ENCODE measurements around the gene LSM2. TPM values are rescaled to one million over a fixed set of nuclear protein-coding genes. Genes with fewer than 3 reads are reported as not detected.

LSM2 gene
- total and polyA plus RNA-seq, 7 experiments from 2014 or later = 22.9 to 94.5 (median 31.1) TPM

GRCh38 chr6:31792761-31793171 lies 14.0 kb downstream of the LSM2 start:
- no peaks in the 10 kb centered on the region for H3K27me3 Mint-ChIP-seq
- H3K4me3 Mint-ChIP-seq = no peak overlapping the region
- Histone ChIP-seq H3K4me3 (ENCODE audit: low read length) (no peak overlapping the region), H3K27ac (ENCODE audit: low read depth, low read length) (no peak overlapping the region), H3K4me1 (ENCODE audit: control insufficient read depth in 2 of 2, insufficient read depth in 2 of 2, low read length in 2 of 2) (peaks cover 18 to 24% of the 10 kb centered on the region in 2 donors), H3K36me3 (ENCODE audit: control insufficient read depth in 2 of 3, insufficient read depth in 3 of 3, low read length in 3 of 3) (peaks cover 0 to 13% (median 0%) of the 10 kb centered on the region in 3 experiments), H3K27me3 (ENCODE audit: control insufficient read depth in 2 of 2, insufficient read depth in 2 of 2, low read length in 2 of 2) (no peaks in the 10 kb centered on the region), H3K9me3 (ENCODE audit: control insufficient read depth in 2 of 3, low read length in 3 of 3) (no peaks in the 10 kb centered on the region)
- H3K4me1 Mint-ChIP-seq = peaks cover 11 to 46% (median 31%) of the 10 kb centered on the region in 7 donors
- ATAC-seq = no peak
- POLR2A ChIA-PET = no interaction called here
- intact Hi-C loops (cut with micrococcal nuclease) = no loop called here
- CTCF ChIA-PET = interaction anchor here (1.1 kb wide), 1 partner anchor 54 kb away, joined by 3 read pairs; no protein-coding TSS in a partner anchor
- H3K27ac Mint-ChIP-seq = peak overlapping the region in 4 of 9 donors; percentile 14 to 80 (median 40)
- DNase-seq = no peak
- H3K9me3 Mint-ChIP-seq = no peaks in the 10 kb centered on the region
- H3K36me3 Mint-ChIP-seq = peaks cover 0 to 15% (median 9%) of the 10 kb centered on the region in 5 donors

GRCh38 chr6:31792090-31792374 lies 14.7 kb downstream of the LSM2 start:
- POLR2A ChIA-PET = no interaction called here
- H3K4me3 Mint-ChIP-seq = peak overlapping the region in 1 of 10 donors; percentile 38
- Histone ChIP-seq H3K36me3 (ENCODE audit: control insufficient read depth in 2 of 3, insufficient read depth in 3 of 3, low read length in 3 of 3) (peaks cover 0 to 13% (median 0%) of the 10 kb centered on the region in 3 experiments), H3K4me3 (ENCODE audit: low read length) (no peak overlapping the region), H3K27ac (ENCODE audit: low read depth, low read length) (no peak overlapping the region), H3K27me3 (ENCODE audit: control insufficient read depth in 2 of 2, insufficient read depth in 2 of 2, low read length in 2 of 2) (no peaks in the 10 kb centered on the region), H3K4me1 (ENCODE audit: control insufficient read depth in 2 of 2, insufficient read depth in 2 of 2, low read length in 2 of 2) (peaks cover 10 to 17% of the 10 kb centered on the region in 2 donors), H3K9me3 (ENCODE audit: control insufficient read depth in 2 of 3, low read length in 3 of 3) (no peaks in the 10 kb centered on the region)
- DNase-seq (no peak), ATAC-seq (no peak)
- H3K36me3 Mint-ChIP-seq = peaks cover 0 to 15% (median 9%) of the 10 kb centered on the region in 5 donors
- CTCF ChIA-PET = interaction anchor here (1.1 to 1.2 kb wide), 2 partner anchors 22 to 53 kb away, joined by 3 to 5 read pairs; no protein-coding TSS in a partner anchor
- no peaks in the 10 kb centered on the region for H3K27me3 Mint-ChIP-seq
- H3K9me3 Mint-ChIP-seq = no peaks in the 10 kb centered on the region
- H3K4me1 Mint-ChIP-seq = peaks cover 7 to 39% (median 27%) of the 10 kb centered on the region in 7 donors
- intact Hi-C loops (cut with micrococcal nuclease) = no loop called here
- peak overlapping the region in 2 of 9 donors; percentile 12 to 38 for H3K27ac Mint-ChIP-seq

DNA sequence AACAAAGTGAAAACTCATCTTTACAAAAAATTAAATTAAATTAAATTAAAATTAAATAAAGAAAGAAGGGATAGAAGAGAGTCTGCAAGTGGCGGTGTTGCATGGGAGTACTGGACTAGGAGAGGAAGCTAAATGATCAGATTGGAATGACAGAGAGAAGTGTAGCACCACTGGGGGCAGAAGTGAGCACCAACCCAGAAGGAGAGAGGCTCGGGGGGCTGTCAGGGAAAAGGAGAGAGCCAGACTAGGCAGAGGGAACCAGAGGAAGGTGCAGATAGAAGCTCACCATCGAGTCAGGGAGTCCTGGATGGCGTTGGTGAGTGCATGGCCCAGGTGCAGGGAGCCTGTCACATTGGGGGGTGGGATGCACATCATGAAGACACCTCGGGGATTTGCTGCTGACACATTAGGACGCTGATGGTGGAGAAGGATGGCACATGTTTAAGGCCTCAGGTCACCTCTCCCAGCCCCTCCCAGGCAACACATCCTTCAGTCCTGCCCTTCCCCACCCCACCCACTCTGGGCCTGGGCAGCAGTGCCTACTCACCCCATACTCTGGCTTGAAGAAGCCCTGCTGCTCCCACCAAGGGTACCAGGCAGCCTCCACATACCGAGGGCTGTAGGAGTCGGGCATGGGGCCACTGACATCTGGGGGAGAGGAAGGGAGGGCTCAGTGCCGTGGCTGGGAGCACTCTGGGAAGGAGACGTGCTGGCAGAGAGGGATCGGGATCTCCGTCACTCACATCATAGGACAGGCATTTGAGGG lies 15.3 kb downstream of the LSM2 start:
- H3K27me3 ChIP-seq (ENCODE audit: control insufficient read depth in 2 of 2, insufficient read depth in 2 of 2, low read length in 2 of 2) = no peaks in the 10 kb centered on the region
- Mint-ChIP-seq H3K4me1 (peaks cover 7 to 34% (median 24%) of the 10 kb centered on the region in 7 donors), H3K27me3 (no peaks in the 10 kb centered on the region), H3K27ac (peak overlapping the region in 4 of 9 donors; percentile 2 to 66 (median 27)), H3K4me3 (peak overlapping the region in 3 of 10 donors; percentile 2 to 41 (median 38)), H3K36me3 (peaks cover 0 to 15% (median 9%) of the 10 kb centered on the region in 5 donors), H3K9me3 (no peaks in the 10 kb centered on the region)
- peak in 1 of 9 donors; percentile 25 for DNase-seq
- intact Hi-C loops (cut with micrococcal nuclease) = no loop called here
- no peak overlapping the region for H3K4me3 ChIP-seq (ENCODE audit: low read length)
- H3K36me3 ChIP-seq (ENCODE audit: control insufficient read depth in 2 of 3, insufficient read depth in 3 of 3, low read length in 3 of 3) = peaks cover 0 to 13% (median 0%) of the 10 kb centered on the region in 3 experiments
- CTCF ChIA-PET = interaction anchor here (1.0 to 2.1 kb wide), 6 partner anchors 14 to 62 kb away, joined by 3 to 7 read pairs (median 5); partner anchors contain the start of genes DDAH2, MSH5 and VWA7
- no peak for ATAC-seq
- POLR2A ChIA-PET = interaction anchor here (0.6 to 1.2 kb wide), 5 partner anchors 7 to 111 kb away, joined by 3 to 5 read pairs (median 4); partner anchors contain the start of genes LSM2 and LY6G5C
- H3K4me1 ChIP-seq (ENCODE audit: control insufficient read depth in 2 of 2, insufficient read depth in 2 of 2, low read length in 2 of 2) = peaks cover 5 to 12% of the 10 kb centered on the region in 2 donors
- no peak overlapping the region for H3K27ac ChIP-seq (ENCODE audit: low read depth, low read length)
- H3K9me3 ChIP-seq (ENCODE audit: control insufficient read depth in 2 of 3, low read length in 3 of 3) = no peaks in the 10 kb centered on the region

DNA sequence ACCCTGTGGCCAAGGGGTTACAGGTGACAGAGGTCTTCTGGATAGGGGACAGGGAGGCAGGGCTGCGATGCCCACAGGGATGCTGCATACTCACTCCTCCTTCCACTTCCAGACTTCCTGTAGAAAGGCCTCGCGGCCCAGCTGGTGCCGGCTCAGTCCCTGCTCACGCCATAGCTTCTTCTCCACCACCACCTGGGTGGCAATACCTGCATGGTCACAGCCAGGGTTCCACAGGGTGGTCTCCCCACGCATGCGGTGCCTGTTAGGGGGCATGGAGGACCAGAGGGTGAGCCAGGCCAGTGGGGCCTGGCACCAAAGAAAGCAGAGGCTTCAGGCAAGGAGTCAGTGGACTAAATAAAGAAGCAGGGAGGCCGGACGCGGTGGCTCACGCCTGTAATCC lies 21.3 kb downstream of the LSM2 start:
- CTCF ChIA-PET = interaction anchor here (0.6 kb wide), 1 partner anchor 21 kb away, joined by 3 read pairs; the partner anchor contains the start of gene LSM2
- Mint-ChIP-seq H3K27me3 (no peaks in the 10 kb centered on the region), H3K4me3 (no peak overlapping the region), H3K4me1 (peaks cover 0 to 4% (median under 1%) of the 10 kb centered on the region in 7 donors), H3K36me3 (peaks cover 4 to 33% (median 10%) of the 10 kb centered on the region in 5 donors), H3K27ac (no peak overlapping the region), H3K9me3 (no peaks in the 10 kb centered on the region)
- intact Hi-C loops (cut with micrococcal nuclease) = no loop called here
- Histone ChIP-seq H3K27me3 (ENCODE audit: control insufficient read depth in 2 of 2, insufficient read depth in 2 of 2, low read length in 2 of 2) (no peaks in the 10 kb centered on the region), H3K36me3 (ENCODE audit: control insufficient read depth in 2 of 3, insufficient read depth in 3 of 3, low read length in 3 of 3) (peaks cover 3 to 55% (median 5%) of the 10 kb centered on the region in 3 experiments), H3K27ac (ENCODE audit: low read depth, low read length) (no peak overlapping the region), H3K4me1 (ENCODE audit: control insufficient read depth in 2 of 2, insufficient read depth in 2 of 2, low read length in 2 of 2) (no peaks in the 10 kb centered on the region), H3K4me3 (ENCODE audit: low read length) (no peak overlapping the region), H3K9me3 (ENCODE audit: control insufficient read depth in 2 of 3, low read length in 3 of 3) (no peaks in the 10 kb centered on the region)
- POLR2A ChIA-PET = interaction anchor here (1.3 kb wide), 2 partner anchors 11 to 46 kb away, joined by 3 to 4 read pairs; partner anchors contain the start of gene MSH5
- ATAC-seq = no peak
- DNase-seq = no peak

DNA sequence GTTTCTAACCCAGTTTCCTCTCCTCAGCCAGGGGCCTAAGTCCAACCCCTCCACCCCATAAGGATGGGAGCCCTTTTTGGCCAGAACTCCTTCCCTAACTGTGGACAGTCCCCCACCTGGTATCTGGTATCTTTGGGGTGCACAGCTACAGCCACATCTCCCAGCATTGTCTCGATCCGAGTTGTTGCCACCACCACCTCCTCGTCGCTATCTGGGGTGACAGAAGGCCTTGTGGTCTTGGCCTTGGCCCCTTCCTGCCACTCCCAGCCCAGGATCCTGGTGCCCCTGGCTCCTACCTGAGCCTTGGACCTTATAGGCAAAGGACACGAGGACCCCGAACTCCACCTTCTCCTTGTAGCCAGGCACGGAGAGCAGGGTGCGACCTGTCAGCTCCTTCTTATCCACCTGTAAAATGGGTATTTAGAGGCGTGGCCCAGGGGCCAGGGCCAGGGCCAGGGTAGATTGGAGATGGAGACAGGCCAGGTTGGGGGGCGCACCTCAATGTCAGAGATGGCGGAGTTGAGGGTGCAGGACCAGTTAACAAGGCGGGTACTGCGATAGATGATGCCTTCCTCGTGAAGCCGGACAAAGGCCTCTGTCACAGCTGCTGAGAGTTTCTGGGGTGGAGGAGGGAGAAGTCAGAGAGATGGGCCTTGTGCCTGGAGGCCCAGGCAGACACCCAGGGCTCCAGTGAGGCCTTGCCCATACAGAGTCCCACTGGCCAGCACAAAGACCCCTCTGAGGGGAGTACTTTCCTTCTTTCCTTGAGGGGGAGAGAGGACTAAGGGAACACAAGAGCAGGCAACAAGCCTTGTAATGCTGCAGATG lies 22.5 kb downstream of the LSM2 start:
- Mint-ChIP-seq H3K9me3 (no peaks in the 10 kb centered on the region), H3K27me3 (no peaks in the 10 kb centered on the region), H3K27ac (peak overlapping the region in 2 of 9 donors; percentile 28 to 55), H3K36me3 (peaks cover 4 to 40% (median 12%) of the 10 kb centered on the region in 5 donors), H3K4me3 (no peak overlapping the region), H3K4me1 (peaks cover 0 to 2% (median 0%) of the 10 kb centered on the region in 7 donors)
- Histone ChIP-seq H3K4me3 (ENCODE audit: low read length) (no peak overlapping the region), H3K27ac (ENCODE audit: low read depth, low read length) (no peak overlapping the region), H3K36me3 (ENCODE audit: control insufficient read depth in 2 of 3, insufficient read depth in 3 of 3, low read length in 3 of 3) (peaks cover 3 to 64% (median 5%) of the 10 kb centered on the region in 3 experiments), H3K9me3 (ENCODE audit: control insufficient read depth in 2 of 3, low read length in 3 of 3) (no peaks in the 10 kb centered on the region), H3K4me1 (ENCODE audit: control insufficient read depth in 2 of 2, insufficient read depth in 2 of 2, low read length in 2 of 2) (no peaks in the 10 kb centered on the region), H3K27me3 (ENCODE audit: control insufficient read depth in 2 of 2, insufficient read depth in 2 of 2, low read length in 2 of 2) (no peaks in the 10 kb centered on the region)
- ATAC-seq (no peak), DNase-seq (no peak)
- ChIA-PET CTCF (interaction anchor here (0.7 to 1.2 kb wide), 2 partner anchors 11 to 34 kb away, joined by 3 to 4 read pairs; no protein-coding TSS in a partner anchor), POLR2A (interaction anchor here (0.6 kb wide), 1 partner anchor 46 kb away, joined by 3 read pairs; no protein-coding TSS in a partner anchor)
- intact Hi-C loops (cut with micrococcal nuclease) = no loop called here

DNA sequence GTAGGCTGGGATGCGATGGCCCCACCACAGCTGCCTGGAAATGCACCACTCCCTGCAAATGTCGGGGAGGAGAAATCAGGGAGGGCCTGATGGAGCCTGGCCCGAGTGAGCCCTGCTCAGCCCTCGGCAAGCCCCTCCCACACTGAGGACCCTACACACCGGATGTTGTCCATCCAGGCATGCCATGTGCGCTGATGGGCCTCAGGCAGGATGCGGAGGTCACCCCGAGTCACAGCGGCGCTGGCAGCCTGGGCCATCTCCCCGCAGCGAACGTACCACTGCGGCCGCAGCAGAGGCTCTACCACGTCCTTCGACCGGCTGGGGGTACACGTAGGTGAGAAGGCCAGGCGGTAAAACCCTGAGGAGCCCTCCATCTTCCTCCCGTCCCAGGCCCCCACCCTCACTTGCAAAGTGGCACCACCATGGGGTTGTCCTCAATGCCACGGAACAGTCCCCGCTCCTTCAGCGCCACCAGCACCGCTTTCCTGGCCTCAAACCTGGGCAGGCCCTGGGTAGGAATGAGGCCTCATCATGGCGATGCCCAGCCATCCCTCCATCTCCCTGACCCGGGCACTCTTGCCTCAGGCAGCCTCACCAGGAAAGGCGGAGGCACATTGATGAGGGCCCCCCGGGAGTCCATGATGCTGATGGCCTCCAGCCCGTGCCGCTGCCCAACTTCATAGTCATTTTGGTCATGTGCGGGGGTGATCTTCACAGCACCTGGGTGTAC lies 24.5 kb downstream of the LSM2 start:
- H3K36me3 ChIP-seq (ENCODE audit: control insufficient read depth in 2 of 3, insufficient read depth in 3 of 3, low read length in 3 of 3) = peaks cover 5 to 78% (median 6%) of the 10 kb centered on the region in 3 experiments
- POLR2A ChIA-PET = interaction anchor here (0.6 kb wide), 1 partner anchor 1585 kb away, joined by 4 read pairs; no protein-coding TSS in a partner anchor

More for the DNA sequence above, 24.5 kb downstream of the LSM2 start:
- H3K9me3 Mint-ChIP-seq = no peaks in the 10 kb centered on the region
- H3K27ac Mint-ChIP-seq = peak overlapping the region in 1 of 9 donors; percentile 23
- H3K4me3 ChIP-seq (ENCODE audit: low read length) = no peak overlapping the region
- DNase-seq (no peak), ATAC-seq (no peak)
- intact Hi-C loops (cut with micrococcal nuclease) = no loop called here
- H3K27me3 Mint-ChIP-seq = no peaks in the 10 kb centered on the region
- no peak overlapping the region for H3K4me3 Mint-ChIP-seq
- H3K27ac ChIP-seq (ENCODE audit: low read depth, low read length) = no peak overlapping the region
- H3K4me1 ChIP-seq (ENCODE audit: control insufficient read depth in 2 of 2, insufficient read depth in 2 of 2, low read length in 2 of 2) = peaks cover 4% of the 10 kb centered on the region in 2 donors
- H3K9me3 ChIP-seq (ENCODE audit: control insufficient read depth in 2 of 3, low read length in 3 of 3) = no peaks in the 10 kb centered on the region
- peaks cover 0 to 9% (median 8%) of the 10 kb centered on the region in 7 donors for H3K4me1 Mint-ChIP-seq
- H3K36me3 Mint-ChIP-seq = peaks cover 4 to 40% (median 12%) of the 10 kb centered on the region in 5 donors
- no peaks in the 10 kb centered on the region for H3K27me3 ChIP-seq (ENCODE audit: control insufficient read depth in 2 of 2, insufficient read depth in 2 of 2, low read length in 2 of 2)
- CTCF ChIA-PET = no interaction called here
